PFSK-1 (cell line): ENCODE results near the gene ACADVL.

Experiments used
- POLR2AphosphoS5 ChIP-seq: IDR thresholded peaks from 2 replicates; pipeline ENCODE4 v1.6.1; 2012; ENCODE audit warnings: low read depth, mild to moderate bottlenecking, control low read depth, low read length, moderate library complexity
- REST ChIP-seq, 2 experiments: IDR thresholded peaks; 2 replicates each; pipeline versions ENCODE4 v1.6.1 to v1.8.0; 2011 to 2012; ENCODE audit warnings: low read depth in 2 of 2, low read length in 2 of 2, control low read depth in 1 of 2, inconsistent platforms in 1 of 2, mild to moderate bottlenecking in 1 of 2, moderate library complexity in 1 of 2; ENCODE audit not compliant: insufficient read depth in 1 of 2
- TAF1 ChIP-seq: IDR thresholded peaks from 2 replicates; pipeline ENCODE4 v1.6.1; 2012; ENCODE audit warnings: low read length, control low read depth, borderline replicate concordance; ENCODE audit not compliant: insufficient read depth

DNA sequence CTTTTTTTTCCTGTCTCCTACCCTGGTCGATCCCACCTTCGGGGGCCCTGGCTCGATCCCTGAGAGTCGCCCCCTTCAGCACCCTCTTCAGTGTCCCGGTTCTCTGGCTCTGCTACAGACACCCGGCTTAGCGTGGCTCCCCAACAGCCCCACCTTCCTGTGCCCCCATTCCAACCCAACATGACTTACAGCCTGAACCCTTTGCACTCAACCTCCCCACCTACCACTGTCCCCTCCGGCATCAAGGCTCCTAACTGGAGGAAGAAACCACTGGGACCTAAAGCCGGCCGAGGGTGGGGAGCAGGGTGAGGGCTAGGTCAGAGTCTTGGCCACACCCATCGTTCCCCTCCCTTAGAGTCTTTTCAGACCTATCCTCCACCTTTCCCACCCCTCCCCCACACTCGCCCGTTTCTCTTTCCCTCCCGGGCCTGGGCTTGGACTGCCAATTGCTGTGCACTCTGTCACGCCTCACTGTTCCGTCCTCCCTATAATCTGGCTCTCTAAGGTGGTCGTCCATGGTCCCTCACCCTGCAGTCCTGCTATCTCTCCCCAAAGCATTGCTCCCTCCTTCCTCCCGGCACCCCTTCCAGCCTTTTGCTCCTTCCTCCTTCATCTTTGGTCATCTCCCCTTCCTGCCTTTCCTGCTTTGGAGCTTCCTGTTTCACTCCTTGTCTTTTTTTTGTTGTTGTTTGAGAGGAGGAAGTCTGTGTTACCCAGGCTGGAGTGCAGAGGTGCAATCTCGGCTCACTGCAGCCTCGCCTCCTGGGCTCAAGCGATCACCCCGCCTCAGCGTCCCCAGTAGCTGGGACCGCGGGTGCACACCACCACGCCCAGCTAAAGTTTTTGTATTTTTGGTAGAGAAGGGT is 43.4 kb downstream of the ACADVL start:
- TF ChIP-seq POLR2AphosphoS5, result no peak; the same call in 1 of the 2 replicates
- peak; percentile 44; the same call in 1 of the 2 replicates for TF ChIP-seq TAF1
- no peak for TF ChIP-seq REST (IDR thresholded peaks at IDR 0.05; ENCODE audit: insufficient read depth in 1 of 2, low read depth in 2 of 2, low read length in 2 of 2)
